Measurements from ENCODE around the gene TRPM7. TPM values are rescaled to one million over a fixed set of nuclear protein-coding genes. Genes with fewer than 3 reads are reported as not detected.

The TRPM7 gene
- total RNA-seq, 2 donors from 2014 or later: 42.7 to 46.4 TPM

DNA sequence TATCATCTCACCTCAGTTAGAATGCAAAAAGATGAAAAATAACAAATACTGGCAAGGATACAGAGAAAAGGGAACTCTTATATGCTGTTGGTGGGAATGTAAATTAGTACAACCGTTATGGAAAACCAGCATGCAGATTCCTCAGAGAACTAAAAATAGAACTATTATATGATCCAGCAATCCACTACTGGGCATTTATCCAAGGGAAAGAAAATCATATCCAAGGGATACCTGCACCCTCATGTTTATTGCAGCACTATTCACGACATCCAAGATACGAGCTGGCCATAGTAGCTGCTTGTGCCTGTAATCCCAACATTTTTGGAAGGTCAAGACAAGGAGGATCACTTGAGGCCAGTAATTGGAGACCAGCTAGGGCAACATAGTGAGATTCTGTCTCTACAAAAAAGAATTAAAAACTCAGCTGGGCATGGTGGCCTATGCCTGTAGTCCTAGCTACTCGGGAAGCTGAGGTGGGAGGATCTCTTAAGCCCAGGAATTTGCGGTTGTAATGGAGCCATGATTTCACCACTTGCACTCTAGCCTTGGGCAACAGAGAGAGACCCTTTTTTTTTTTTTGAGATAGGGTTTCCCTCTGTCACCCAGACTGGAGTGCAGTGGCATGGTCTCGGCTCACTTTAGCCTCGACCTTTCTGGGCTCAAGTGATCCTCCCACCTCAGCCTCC is 166.7 kb downstream of the TRPM7 start:
- DNase-seq: no peak
- H3K4me1 Mint-ChIP-seq: peaks cover 6% of the 10 kb centered on the region
- Histone ChIP-seq H3K4me3 (ENCODE audit: low read length) (no peak overlapping the region), H3K9me3 (ENCODE audit: control insufficient read depth, low read length) (no peaks in the 10 kb centered on the region), H3K27me3 (ENCODE audit: control insufficient read depth, insufficient read depth, low read length, poor library complexity, severe bottlenecking) (no peaks in the 10 kb centered on the region), H3K36me3 (ENCODE audit: control insufficient read depth, insufficient read depth, low read length) (no peaks in the 10 kb centered on the region), H3K27ac (ENCODE audit: low read depth, low read length) (no peak overlapping the region), H3K9ac (ENCODE audit: extremely low read depth, low read length, poor library complexity, severe bottlenecking) (no peak overlapping the region), H3K4me1 (ENCODE audit: control insufficient read depth, insufficient read depth, low read length) (no peaks in the 10 kb centered on the region)
- peaks cover 3% of the 10 kb centered on the region for H3K36me3 Mint-ChIP-seq (ENCODE audit: low read depth)
- no peak overlapping the region for H3K27ac Mint-ChIP-seq
- H3K4me3 Mint-ChIP-seq: no peak overlapping the region
- H3K9me3 Mint-ChIP-seq: peaks cover 8% of the 10 kb centered on the region
- TF ChIP-seq, protein P1, sequence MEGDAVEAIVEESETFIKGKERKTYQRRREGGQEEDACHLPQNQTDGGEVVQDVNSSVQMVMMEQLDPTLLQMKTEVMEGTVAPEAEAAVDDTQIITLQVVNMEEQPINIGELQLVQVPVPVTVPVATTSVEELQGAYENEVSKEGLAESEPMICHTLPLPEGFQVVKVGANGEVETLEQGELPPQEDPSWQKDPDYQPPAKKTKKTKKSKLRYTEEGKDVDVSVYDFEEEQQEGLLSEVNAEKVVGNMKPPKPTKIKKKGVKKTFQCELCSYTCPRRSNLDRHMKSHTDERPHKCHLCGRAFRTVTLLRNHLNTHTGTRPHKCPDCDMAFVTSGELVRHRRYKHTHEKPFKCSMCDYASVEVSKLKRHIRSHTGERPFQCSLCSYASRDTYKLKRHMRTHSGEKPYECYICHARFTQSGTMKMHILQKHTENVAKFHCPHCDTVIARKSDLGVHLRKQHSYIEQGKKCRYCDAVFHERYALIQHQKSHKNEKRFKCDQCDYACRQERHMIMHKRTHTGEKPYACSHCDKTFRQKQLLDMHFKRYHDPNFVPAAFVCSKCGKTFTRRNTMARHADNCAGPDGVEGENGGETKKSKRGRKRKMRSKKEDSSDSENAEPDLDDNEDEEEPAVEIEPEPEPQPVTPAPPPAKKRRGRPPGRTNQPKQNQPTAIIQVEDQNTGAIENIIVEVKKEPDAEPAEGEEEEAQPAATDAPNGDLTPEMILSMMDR (conservative IDR thresholded peaks at IDR 0.05): no peak
- no peaks in the 10 kb centered on the region for H3K27me3 Mint-ChIP-seq (ENCODE audit: insufficient read depth)
- WGBS, 2 experiments (ENCODE audit: insufficient coverage in 1 of 2, insufficient read length in 1 of 2): 93 to 100% methylated on average over 5 to 7 of the region's 7 CpGs

DNA sequence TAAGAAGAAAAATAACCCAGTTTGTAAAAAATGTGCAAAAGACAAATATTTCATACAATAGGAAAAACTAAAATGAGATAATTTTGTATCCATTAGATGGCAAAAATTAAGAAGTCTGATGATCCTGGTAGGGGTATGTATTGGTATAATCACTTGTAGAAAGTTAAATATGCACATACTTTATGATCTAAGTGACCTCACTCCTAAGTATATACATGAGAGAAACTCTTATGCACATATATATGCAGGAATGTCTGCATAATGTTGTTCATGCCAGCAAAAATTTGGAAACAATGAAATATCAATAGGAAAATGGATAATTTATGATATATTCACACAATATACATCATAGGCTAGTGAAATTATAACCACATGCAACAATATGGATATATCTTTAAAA is 173.6 kb downstream of the TRPM7 start:
- H3K9me3 Mint-ChIP-seq: peaks cover 9% of the 10 kb centered on the region
- Histone ChIP-seq H3K9me3 (ENCODE audit: control insufficient read depth, low read length) (no peaks in the 10 kb centered on the region), H3K4me1 (ENCODE audit: control insufficient read depth, insufficient read depth, low read length) (no peaks in the 10 kb centered on the region), H3K27me3 (ENCODE audit: control insufficient read depth, insufficient read depth, low read length, poor library complexity, severe bottlenecking) (no peaks in the 10 kb centered on the region), H3K9ac (ENCODE audit: extremely low read depth, low read length, poor library complexity, severe bottlenecking) (no peak overlapping the region), H3K27ac (ENCODE audit: low read depth, low read length) (no peak overlapping the region), H3K36me3 (ENCODE audit: control insufficient read depth, insufficient read depth, low read length) (no peaks in the 10 kb centered on the region), H3K4me3 (ENCODE audit: low read length) (no peak overlapping the region)
- H3K36me3 Mint-ChIP-seq (ENCODE audit: low read depth): peaks cover 7% of the 10 kb centered on the region
- H3K27me3 Mint-ChIP-seq (ENCODE audit: insufficient read depth): no peaks in the 10 kb centered on the region
- TF ChIP-seq, protein P1 (conservative IDR thresholded peaks at IDR 0.05): no peak
- H3K27ac Mint-ChIP-seq: no peak overlapping the region
- H3K4me3 Mint-ChIP-seq: no peak overlapping the region
- H3K4me1 Mint-ChIP-seq: no peaks in the 10 kb centered on the region
- DNase-seq: no peak

Other genes starting within 250 kb of the TRPM7 start
- gene USP50, start 140.1 kb downstream of the TRPM7 start, total RNA-seq: 1 to 10 TPM; 2.1 to 4.6 TPM
- gene SPPL2A, start 78.9 kb upstream of the TRPM7 start, total RNA-seq: 10 to 100 TPM; 62.4 to 78.7 TPM
- 10 to 100 TPM in 1 of 2 donors, 1 to 10 TPM in 1; 7.8 to 12.5 TPM for gene AP4E1, start 221.9 kb upstream of the TRPM7 start, total RNA-seq

Measured in endodermal cell (in vitro differentiated cells).